Activated CD4-positive, alpha-beta T cell treated with anti-CD3 and anti-CD28 coated beads, Interleukin-2, amount 10 ng/mL, durations not matched to agents 7 days and 5 days (primary cell): ENCODE measurements around the gene ZNF431. TPM values are rescaled to one million over a fixed set of nuclear protein-coding genes. Genes with fewer than 3 reads are reported as not detected.

Experiments
- CTCF ChIA-PET: fragments of 350-600 bp; sonication (Branson Sonifier 250); formaldehyde crosslinking; loops from one replicate; lab custom pipeline; 2021; ENCODE audit warnings: antibody characterized with exemption; lab: Charles Lee
- POLR2A ChIA-PET: fragments of 350-600 bp; sonication (Branson Sonifier 250); formaldehyde crosslinking; loops from one replicate; lab custom pipeline; 2021; ENCODE audit warnings: antibody characterized with exemption; lab: Charles Lee
- DNase-seq: peaks from one replicate; pipeline ENCODE4 v3.0.0-alpha.2; 2020
- H3K27ac Mint-ChIP-seq: one replicate; pipeline ENCODE4 v1.8.0; 2021; ENCODE audit warnings: mild to moderate bottlenecking, moderate library complexity, mixed read lengths
- H3K27me3 Mint-ChIP-seq: one replicate; pipeline ENCODE4 v1.8.0; 2021; ENCODE audit warnings: mixed read lengths
- H3K36me3 Mint-ChIP-seq: one replicate; pipeline ENCODE4 v1.8.0; 2021; ENCODE audit warnings: low read depth, mixed read lengths
- H3K4me1 Mint-ChIP-seq: one replicate; pipeline ENCODE4 v1.8.0; 2021; ENCODE audit warnings: mixed read lengths
- H3K4me3 Mint-ChIP-seq: one replicate; pipeline ENCODE4 v1.8.0; 2021; ENCODE audit warnings: mild to moderate bottlenecking, moderate library complexity, mixed read lengths
- H3K9me3 Mint-ChIP-seq: one replicate; pipeline ENCODE4 v1.8.0; 2021; ENCODE audit warnings: mixed read lengths
- total RNA-seq, 2 experiments: library from RNA; stranded (reverse); gene quantifications; one replicate each; pipeline ENCODE4 v1.2.3, GENCODE V29; 2021

The ZNF431 gene
- 10 to 100 TPM; 20.2 to 25.8 TPM for total RNA-seq

DNA sequence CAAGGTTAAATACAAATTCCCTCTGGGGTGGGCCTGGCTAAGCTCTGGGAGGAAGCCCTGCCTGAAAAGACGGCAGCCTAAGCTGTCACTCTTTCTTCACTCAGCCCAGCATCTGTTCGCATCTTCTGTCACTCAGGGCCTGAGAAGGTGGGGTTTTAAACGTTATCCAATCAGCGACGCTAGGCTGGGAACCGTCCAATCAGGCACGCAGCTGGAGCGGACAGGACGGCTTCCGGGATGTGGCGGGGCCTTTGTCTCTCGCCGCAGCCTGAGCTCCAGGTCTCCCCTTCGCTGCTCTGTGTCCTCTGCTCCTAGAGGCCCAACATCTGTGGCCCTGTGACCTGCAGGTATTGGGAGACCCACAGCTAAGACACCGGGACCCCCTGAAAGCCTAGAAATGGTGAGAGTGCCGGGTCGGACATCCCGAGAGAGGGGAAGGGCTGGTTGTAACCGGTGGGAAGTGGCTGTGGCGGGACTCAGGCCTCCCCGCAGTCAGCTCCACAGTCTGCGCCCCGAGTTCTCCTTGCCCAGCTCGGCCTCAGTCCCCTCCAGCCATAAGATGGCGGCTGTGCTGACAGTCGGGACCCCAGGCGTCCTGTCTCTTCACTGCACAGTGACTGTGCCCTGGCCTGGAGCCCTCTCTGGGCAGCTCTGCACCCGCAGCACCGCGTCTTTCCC lies at the start of gene ZNF431:
Gene ZNF431 (plus strand): TSS at position 254 of the 678 bp plus-strand sequence. CDS start 144 bp downstream, at position 398.
- DNase-seq = peak; percentile 94
- Mint-ChIP-seq H3K9me3 (peaks cover 17% of the 10 kb centered on the region), H3K4me3 (peak within 1 kb of the TSS; percentile 97), H3K27ac (peak within 1 kb of the TSS; percentile 98), H3K27me3 (no peaks in the 10 kb centered on the region), H3K36me3 (peaks cover 48% of the 10 kb centered on the region), H3K4me1 (peaks cover 29% of the 10 kb centered on the region)
- CTCF ChIA-PET = interaction anchor here (0.6 to 1.4 kb wide), 3 partner anchors 11 to 17 kb away, joined by 3 to 4 read pairs (median 3); no protein-coding TSS in a partner anchor
- POLR2A ChIA-PET = interaction anchor here (0.5 to 0.6 kb wide), 3 partner anchors 42 to 142 kb away, joined by 3 to 6 read pairs (median 3); no protein-coding TSS in a partner anchor

DNA sequence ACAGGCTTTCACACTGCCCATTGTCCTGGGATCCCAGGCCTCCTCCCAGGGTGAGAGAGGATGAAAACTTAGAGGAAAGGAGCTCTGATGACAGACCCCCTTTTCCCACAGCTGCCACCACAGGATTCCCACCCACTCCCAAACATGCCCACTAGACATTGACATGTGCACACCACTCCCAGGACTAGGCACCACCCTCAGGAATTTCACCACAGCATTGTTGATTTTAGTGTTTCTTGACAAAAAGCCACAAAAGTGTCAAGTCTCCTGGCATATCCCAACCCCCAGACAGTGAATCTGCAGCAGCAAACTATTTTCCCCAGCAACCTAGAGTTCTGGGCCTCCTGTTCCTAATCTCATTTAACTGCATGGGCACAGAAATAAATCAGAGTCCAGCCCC lies 49.7 kb upstream of the ZNF431 start:
- no peak overlapping the region for H3K27ac Mint-ChIP-seq
- no peak for DNase-seq
- H3K27me3 Mint-ChIP-seq = no peaks in the 10 kb centered on the region
- no peak overlapping the region for H3K4me3 Mint-ChIP-seq
- no peaks in the 10 kb centered on the region for H3K4me1 Mint-ChIP-seq
- ChIA-PET CTCF (no interaction called here), POLR2A (no interaction called here)
- peaks cover 11% of the 10 kb centered on the region for H3K9me3 Mint-ChIP-seq
- H3K36me3 Mint-ChIP-seq = peaks cover 56% of the 10 kb centered on the region

DNA sequence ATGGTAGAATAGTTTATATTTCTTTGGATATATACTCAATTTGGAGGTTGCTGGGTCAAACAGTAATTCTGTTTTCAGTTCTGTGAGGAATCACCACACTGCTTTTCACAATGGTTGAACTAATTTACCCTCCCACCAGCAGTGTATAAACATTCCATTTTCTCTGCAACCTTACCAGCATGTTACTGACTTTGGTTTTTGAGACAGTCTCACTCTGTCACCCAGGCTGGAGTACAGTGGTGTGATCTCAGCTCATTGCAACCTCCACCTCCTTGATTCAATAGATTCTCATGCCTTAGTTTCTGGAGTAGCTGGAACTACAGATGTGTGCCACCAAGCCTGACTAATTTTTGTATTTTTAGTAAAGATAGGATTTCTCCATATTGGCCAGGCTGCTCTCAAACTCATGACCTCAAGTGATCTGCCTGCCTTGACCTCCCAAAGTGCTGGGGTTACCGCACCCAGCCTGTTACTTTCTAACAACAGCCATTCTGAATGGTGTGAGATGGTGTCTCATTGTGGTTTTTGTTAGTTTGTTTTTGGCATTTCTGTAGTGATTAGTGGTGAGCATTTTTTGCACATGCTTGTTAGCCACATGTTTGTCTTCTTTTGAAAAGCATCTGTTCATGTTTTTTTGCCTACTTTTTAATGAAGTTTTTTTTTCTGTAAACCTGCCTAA lies 47.4 kb upstream of the ZNF431 start:
- no peak for DNase-seq
- ChIA-PET POLR2A (no interaction called here), CTCF (no interaction called here)
- Mint-ChIP-seq H3K4me1 (no peaks in the 10 kb centered on the region), H3K4me3 (no peak overlapping the region), H3K27ac (no peak overlapping the region), H3K9me3 (peaks cover 11% of the 10 kb centered on the region), H3K27me3 (no peaks in the 10 kb centered on the region), H3K36me3 (peaks cover 61% of the 10 kb centered on the region)

GRCh38 chr19:21098291-21098690 lies 43.5 kb upstream of the ZNF431 start:
- ChIA-PET CTCF (no interaction called here), POLR2A (no interaction called here)
- Mint-ChIP-seq H3K4me1 (peaks cover 2% of the 10 kb centered on the region), H3K36me3 (peaks cover 62% of the 10 kb centered on the region), H3K27me3 (no peaks in the 10 kb centered on the region), H3K27ac (no peak overlapping the region), H3K9me3 (peaks cover 8% of the 10 kb centered on the region), H3K4me3 (no peak overlapping the region)
- no peak for DNase-seq

DNA sequence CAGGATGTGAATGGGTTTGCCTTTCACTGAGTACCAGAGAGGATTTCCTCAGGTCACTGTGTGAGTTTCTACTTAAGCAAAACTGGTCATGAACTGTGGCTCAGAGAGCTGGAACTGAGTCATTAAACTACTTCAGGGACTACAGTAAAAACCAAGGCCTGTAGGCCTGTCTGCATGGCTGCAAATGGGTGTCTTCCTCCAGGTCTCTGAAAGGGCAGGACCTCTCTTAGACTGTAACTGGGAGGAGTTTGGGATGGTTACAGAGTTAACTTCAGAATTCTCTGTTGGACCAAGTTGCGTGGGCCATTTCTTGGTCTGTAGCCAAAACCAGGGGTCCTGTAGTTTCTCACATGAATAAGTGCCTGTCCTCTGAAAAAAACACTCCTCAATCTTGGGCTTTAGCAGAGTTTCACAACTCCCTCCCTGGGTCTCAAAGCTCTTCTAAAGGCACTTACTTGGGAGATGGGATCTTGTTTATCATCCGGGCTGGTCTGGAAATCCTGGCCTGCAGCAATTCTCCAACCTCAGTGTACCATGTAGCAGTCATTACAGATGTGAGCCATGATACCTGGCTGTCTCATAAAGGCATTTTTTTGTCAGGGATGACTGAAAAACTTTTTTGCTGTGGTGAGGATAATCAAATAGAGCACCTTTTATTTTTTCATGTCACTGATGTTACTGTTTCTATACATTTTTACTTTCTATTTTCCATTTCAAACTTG lies 40.2 kb upstream of the ZNF431 start:
- no peaks in the 10 kb centered on the region for H3K9me3 Mint-ChIP-seq
- POLR2A ChIA-PET = no interaction called here

DNA sequence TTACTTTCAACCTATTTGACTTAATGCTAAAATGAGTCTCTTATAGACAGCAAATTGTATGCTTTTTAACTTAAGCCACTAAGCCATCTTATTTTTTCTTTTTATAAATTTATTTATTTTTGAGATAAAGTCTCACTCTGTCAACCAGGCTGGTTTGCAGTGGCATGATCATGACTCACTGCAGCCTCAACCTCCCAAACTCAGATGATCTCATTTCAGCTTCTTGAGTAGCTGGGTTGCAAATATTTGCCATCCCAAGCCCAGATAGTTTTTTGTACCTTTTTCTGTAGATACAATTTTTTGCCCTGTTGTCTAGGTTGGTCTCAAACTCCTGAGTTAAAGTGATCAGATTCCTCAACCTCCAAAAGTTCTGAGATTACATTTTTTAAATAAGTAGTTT lies 32.7 kb upstream of the ZNF431 start:
- CTCF ChIA-PET = no interaction called here
- peaks cover 30% of the 10 kb centered on the region for H3K9me3 Mint-ChIP-seq
- no peak overlapping the region for H3K27ac Mint-ChIP-seq
- no peak for DNase-seq
- POLR2A ChIA-PET = no interaction called here
- no peaks in the 10 kb centered on the region for H3K4me1 Mint-ChIP-seq
- peaks cover 78% of the 10 kb centered on the region for H3K36me3 Mint-ChIP-seq
- no peaks in the 10 kb centered on the region for H3K27me3 Mint-ChIP-seq
- no peak overlapping the region for H3K4me3 Mint-ChIP-seq

More for the DNA sequence above, 40.2 kb upstream of the ZNF431 start:
- peaks cover 2% of the 10 kb centered on the region for H3K4me1 Mint-ChIP-seq
- DNase-seq = no peak
- H3K4me3 Mint-ChIP-seq = no peak overlapping the region
- H3K27ac Mint-ChIP-seq = no peak overlapping the region
- peaks cover 65% of the 10 kb centered on the region for H3K36me3 Mint-ChIP-seq
- H3K27me3 Mint-ChIP-seq = no peaks in the 10 kb centered on the region
- CTCF ChIA-PET = no interaction called here

- CTCF ChIA-PET = interaction anchor here (0.6 kb wide), 1 partner anchor 321 kb away, joined by 3 read pairs; no protein-coding TSS in a partner anchor
- no peak for DNase-seq
- POLR2A ChIA-PET = no interaction called here
- no peak overlapping the region for H3K27ac Mint-ChIP-seq
- H3K9me3 Mint-ChIP-seq = peaks cover 37% of the 10 kb centered on the region
- H3K4me1 Mint-ChIP-seq = no peaks in the 10 kb centered on the region
- peaks cover 80% of the 10 kb centered on the region for H3K36me3 Mint-ChIP-seq
- H3K27me3 Mint-ChIP-seq = no peaks in the 10 kb centered on the region
- no peak overlapping the region for H3K4me3 Mint-ChIP-seq
These were observed 31.7 kb upstream of the ZNF431 start for GRCh38 chr19:21110183-21110582.

GRCh38 chr19:21115430-21115829 lies 26.4 kb upstream of the ZNF431 start:
- no peaks in the 10 kb centered on the region for H3K4me1 Mint-ChIP-seq
- CTCF ChIA-PET = no interaction called here
- no peak overlapping the region for H3K4me3 Mint-ChIP-seq
- H3K27ac Mint-ChIP-seq = no peak overlapping the region
- peaks cover 77% of the 10 kb centered on the region for H3K36me3 Mint-ChIP-seq
- POLR2A ChIA-PET = no interaction called here
- no peaks in the 10 kb centered on the region for H3K27me3 Mint-ChIP-seq
- peaks cover 51% of the 10 kb centered on the region for H3K9me3 Mint-ChIP-seq
- no peak for DNase-seq

- no peak for DNase-seq
- Mint-ChIP-seq H3K27ac (no peak overlapping the region), H3K4me1 (no peaks in the 10 kb centered on the region), H3K4me3 (no peak overlapping the region), H3K9me3 (peaks cover 38% of the 10 kb centered on the region), H3K27me3 (no peaks in the 10 kb centered on the region), H3K36me3 (peaks cover 65% of the 10 kb centered on the region)
- ChIA-PET POLR2A (no interaction called here), CTCF (no interaction called here)
These were observed 24.6 kb upstream of the ZNF431 start for GRCh38 chr19:21117041-21117907.

GRCh38 chr19:21126078-21126477 lies 15.8 kb upstream of the ZNF431 start:
- no peak for DNase-seq
- peaks cover 18% of the 10 kb centered on the region for H3K36me3 Mint-ChIP-seq
- CTCF ChIA-PET = no interaction called here
- no peak overlapping the region for H3K4me3 Mint-ChIP-seq
- peaks cover 20% of the 10 kb centered on the region for H3K9me3 Mint-ChIP-seq
- H3K27me3 Mint-ChIP-seq = no peaks in the 10 kb centered on the region
- no peak overlapping the region for H3K27ac Mint-ChIP-seq
- POLR2A ChIA-PET = no interaction called here
- no peaks in the 10 kb centered on the region for H3K4me1 Mint-ChIP-seq

GRCh38 chr19:21127001-21127400 lies 14.8 kb upstream of the ZNF431 start:
- no peak for DNase-seq

DNA sequence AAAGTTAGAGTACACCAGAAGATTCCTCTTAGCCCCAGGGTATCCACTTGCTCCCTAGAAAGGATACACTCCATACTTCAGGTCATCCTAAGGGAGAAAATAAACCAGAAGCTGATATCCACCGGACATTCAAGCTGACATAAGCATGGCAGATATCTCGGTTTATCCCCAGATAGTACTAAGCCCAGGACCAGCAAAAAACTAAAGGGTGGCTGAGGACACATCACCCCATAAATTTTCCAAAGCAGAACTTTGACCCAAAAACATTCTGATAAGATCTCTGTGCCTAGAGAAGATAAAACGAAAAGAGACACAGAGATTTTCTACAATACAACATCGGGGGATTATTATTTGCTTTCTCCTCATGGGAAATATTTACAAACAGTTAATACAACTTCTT lies 13.9 kb upstream of the ZNF431 start:
- no peaks in the 10 kb centered on the region for H3K4me1 Mint-ChIP-seq
- H3K36me3 Mint-ChIP-seq = peaks cover 6% of the 10 kb centered on the region
- CTCF ChIA-PET = no interaction called here
- no peaks in the 10 kb centered on the region for H3K27me3 Mint-ChIP-seq
- no peak for DNase-seq
- H3K4me3 Mint-ChIP-seq = no peak overlapping the region
- POLR2A ChIA-PET = no interaction called here
- H3K27ac Mint-ChIP-seq = no peak overlapping the region
- peaks cover 20% of the 10 kb centered on the region for H3K9me3 Mint-ChIP-seq

More at GRCh38 chr19:21127001-21127400, 14.8 kb upstream of the ZNF431 start:
- Mint-ChIP-seq H3K9me3 (peaks cover 20% of the 10 kb centered on the region), H3K4me3 (no peak overlapping the region), H3K27me3 (no peaks in the 10 kb centered on the region), H3K27ac (no peak overlapping the region), H3K36me3 (peaks cover 13% of the 10 kb centered on the region), H3K4me1 (no peaks in the 10 kb centered on the region)
- ChIA-PET POLR2A (no interaction called here), CTCF (no interaction called here)
